IMR-90 (cell line): ENCODE measurements around the gene MPRIP. TPM values are rescaled to one million over a fixed set of nuclear protein-coding genes. Genes with fewer than 3 reads are reported as not detected.

Source experiments
- ATAC-seq: fragments of 200-7000 bp; cut with Tn5 transposase; 2 replicates; pipeline ENCODE4 v1.9.1; 2020; ENCODE audit warnings: low read depth, mild to moderate bottlenecking, moderate library complexity
- BruUV-seq: library from RNA; stranded (reverse); fragments of 400-500 nt; replicated peaks from 2 replicates; lab custom pipeline; 2021; lab: Mats Ljungman, UMichigan
- CTCF ChIA-PET: fragments of 300-600 bp; formaldehyde crosslinking; extraction: SDS; loops from one replicate; lab custom pipeline; 2021; ENCODE audit warnings: antibody characterized with exemption; lab: Yijun Ruan, JAX
- POLR2A ChIA-PET: fragments of 300-600 bp; sonication (Branson Sonifier 250); formaldehyde crosslinking; loops from one replicate; lab custom pipeline; 2022; ENCODE audit warnings: antibody characterized with exemption; ENCODE audit not compliant: unreplicated experiment; lab: Charles Lee
- DNase-seq: peaks from one replicate; pipeline ENCODE4 v3.0.0; 2013
- H2AFZ ChIP-seq: replicated peaks from 2 replicates; pipeline ENCODE3; 2013; ENCODE audit warnings: low read length, mild to moderate bottlenecking; ENCODE audit not compliant: poor library complexity
- H2AK5ac ChIP-seq: 2 replicates; pipeline ENCODE4 v1.6.1; 2013; ENCODE audit warnings: low read depth, low read length, inconsistent platforms
- H2AK9ac ChIP-seq: replicated peaks from 2 replicates; pipeline ENCODE3; 2013; ENCODE audit warnings: mild to moderate bottlenecking, low read depth, low read length, moderate library complexity; ENCODE audit not compliant: poor library complexity
- H2BK120ac ChIP-seq: 2 replicates; pipeline ENCODE4 v1.6.1; 2013; ENCODE audit warnings: low read depth, low read length, inconsistent platforms
- H2BK15ac ChIP-seq: 3 replicates; pipeline ENCODE4 v1.6.1; 2013; ENCODE audit warnings: low read depth, low read length, inconsistent platforms
- H2BK20ac ChIP-seq: 2 replicates; pipeline ENCODE4 v1.6.1; 2013; ENCODE audit warnings: low read depth, mild to moderate bottlenecking, inconsistent platforms, low read length, moderate library complexity
- H2BK5ac ChIP-seq: 2 replicates; pipeline ENCODE4 v1.6.1; 2013; ENCODE audit warnings: mild to moderate bottlenecking, low read depth, low read length, inconsistent platforms; ENCODE audit not compliant: poor library complexity, severe bottlenecking
- H3K14ac ChIP-seq: replicated peaks from 2 replicates; pipeline ENCODE4 v1.6.1; 2013; ENCODE audit warnings: low read depth, low read length, inconsistent platforms
- H3K18ac ChIP-seq: 2 replicates; pipeline ENCODE4 v1.6.1; 2013; ENCODE audit warnings: low read depth, low read length, control low read depth
- H3K23ac ChIP-seq: 2 replicates; pipeline ENCODE4 v1.6.1; 2013; ENCODE audit warnings: low read depth, low read length, inconsistent platforms
- H3K27ac ChIP-seq: 2 replicates; pipeline ENCODE4 v1.5.1; 2013; ENCODE audit warnings: mild to moderate bottlenecking, control low read depth, low read length; ENCODE audit not compliant: insufficient read depth
- H3K27me3 ChIP-seq: 2 replicates; pipeline ENCODE4 v1.6.1; 2013; ENCODE audit warnings: low read length; ENCODE audit not compliant: control insufficient read depth, insufficient read depth
- H3K36me3 ChIP-seq: 2 replicates; pipeline ENCODE4 v1.6.1; 2013; ENCODE audit warnings: low read length, mixed read lengths; ENCODE audit not compliant: control insufficient read depth, insufficient read depth
- H3K4ac ChIP-seq: 2 replicates; pipeline ENCODE4 v1.6.1; 2013; ENCODE audit warnings: low read depth, low read length, inconsistent platforms
- H3K4me1 ChIP-seq: 2 replicates; pipeline ENCODE4 v1.6.1; 2013; ENCODE audit warnings: low read length, mixed read lengths; ENCODE audit not compliant: control insufficient read depth, insufficient read depth
- H3K4me2 ChIP-seq: 2 replicates; pipeline ENCODE4 v1.6.1; 2013; ENCODE audit warnings: low read depth, mild to moderate bottlenecking, control low read depth, low read length, moderate library complexity
- H3K4me3 ChIP-seq: 2 replicates; pipeline ENCODE4 v1.5.1; 2013; ENCODE audit warnings: low read depth, mild to moderate bottlenecking, control low read depth, low read length, moderate library complexity; ENCODE audit not compliant: insufficient read depth
- H3K56ac ChIP-seq: 2 replicates; pipeline ENCODE4 v1.6.1; 2013; ENCODE audit warnings: low read length, inconsistent platforms; ENCODE audit not compliant: insufficient read depth; ENCODE audit errors: extremely low read depth
- H3K79me1 ChIP-seq, 2 experiments: 2 replicates each; pipeline ENCODE4 v1.6.1; 2013; ENCODE audit warnings: low read length in 2 of 2, inconsistent platforms in 1 of 2, low read depth in 1 of 2
- H3K9ac ChIP-seq: 2 replicates; pipeline ENCODE4 v1.6.1; 2013; ENCODE audit warnings: low read depth, low read length, control low read depth
- H3K9me1 ChIP-seq: 2 replicates; pipeline ENCODE4 v1.6.1; 2013; ENCODE audit warnings: low read length, inconsistent platforms; ENCODE audit not compliant: insufficient read depth
- H3K9me3 ChIP-seq: 2 replicates; pipeline ENCODE4 v1.6.1; 2013; ENCODE audit warnings: low read length; ENCODE audit not compliant: control insufficient read depth, insufficient read depth
- H4K20me1 ChIP-seq: 2 replicates; pipeline ENCODE4 v1.6.1; 2013; ENCODE audit warnings: low read length, inconsistent platforms; ENCODE audit not compliant: insufficient read depth
- H4K5ac ChIP-seq: 2 replicates; pipeline ENCODE4 v1.6.1; 2013; ENCODE audit warnings: mild to moderate bottlenecking, low read depth, low read length, control low read depth
- H4K8ac ChIP-seq, 2 experiments: 2 replicates each; pipeline ENCODE4 v1.6.1; 2013; ENCODE audit warnings: low read depth in 2 of 2, low read length in 2 of 2, control low read depth in 1 of 2, inconsistent platforms in 1 of 2
- H4K91ac ChIP-seq: 2 replicates; pipeline ENCODE4 v1.6.1; 2013; ENCODE audit warnings: low read depth, low read length, inconsistent platforms; ENCODE audit not compliant: insufficient read depth
- BHLHE40 ChIP-seq: fragments of 150-350 bp; IDR thresholded peaks from 2 replicates; pipeline ENCODE4 v1.6.1; 2016; ENCODE audit warnings: mild to moderate bottlenecking, low read depth, low read length
- CEBPB ChIP-seq: IDR thresholded peaks from 2 replicates; pipeline ENCODE4 v1.6.1; 2012; ENCODE audit warnings: low read depth, low read length, improper control_type of control experiment
- CTCF ChIP-seq: conservative IDR thresholded peaks from 2 replicates; pipeline ENCODE4 v1.5.1; 2012; ENCODE audit warnings: mild to moderate bottlenecking, low read depth, low read length, improper control_type of control experiment
- FOS ChIP-seq: fragments of 150-350 bp; IDR thresholded peaks from 2 replicates; pipeline ENCODE4 v1.6.1; 2016; ENCODE audit warnings: low read depth, low read length
- MAFK ChIP-seq: IDR thresholded peaks from 2 replicates; pipeline ENCODE4 v1.6.1; 2012; ENCODE audit warnings: low read depth, low read length, improper control_type of control experiment
- POLR2A ChIP-seq: IDR thresholded peaks from 2 replicates; pipeline ENCODE4 v1.6.1; 2012; ENCODE audit warnings: mild to moderate bottlenecking, low read depth, low read length
- RAD21 ChIP-seq: IDR thresholded peaks from 2 replicates; pipeline ENCODE4 v1.6.1; 2012; ENCODE audit warnings: low read length, improper control_type of control experiment
- RCOR1 ChIP-seq: IDR thresholded peaks from 2 replicates; pipeline ENCODE4 v1.6.1; 2012; ENCODE audit warnings: mild to moderate bottlenecking, low read length, improper control_type of control experiment; ENCODE audit not compliant: insufficient replicate concordance
- SMC3 ChIP-seq: fragments of 150-350 bp; IDR thresholded peaks from 2 replicates; pipeline ENCODE4 v1.6.1; 2016; ENCODE audit warnings: low read depth, mild to moderate bottlenecking, antibody characterized with exemption, low read length, moderate library complexity
- USF2 ChIP-seq: fragments of 150-350 bp; IDR thresholded peaks from 2 replicates; pipeline ENCODE4 v1.6.1; 2017; ENCODE audit warnings: mild to moderate bottlenecking, antibody characterized with exemption, low read length, low read depth
- WGBS, 2 experiments: methylation state at CpG; one replicate each; pipeline versions ENCODE4 v1.1.5 to v1.1.7; 2013; ENCODE audit warnings: missing lambda C conversion rate in 2 of 2; ENCODE audit not compliant: insufficient read length in 1 of 2; ENCODE audit errors: extremely low coverage in 2 of 2; 5-methylcytosine and 5-hydroxymethylcytosine counted together
- dilution Hi-C: fragments of 300-500 bp; cut with HindIII; formaldehyde crosslinking; loops from one replicate; pipeline ENCODE4 v1.14.3; 2018; ENCODE audit warnings: low sequenced_read_pairs; ENCODE audit not compliant: unreplicated experiment
- in situ Hi-C: fragments of 300-500 bp; cut with MboI; formaldehyde crosslinking; loops from 3 replicates; pipeline ENCODE4 v1.14.3; 2019; ENCODE audit warnings: low sequenced_read_pairs, inconsistent platforms, mixed read lengths
- intact Hi-C: fragments of 100-400 bp; cut with micrococcal nuclease; formaldehyde crosslinking; loops from 2 replicates; pipeline ENCODE4 v1.10.0; 2022
- polyA plus RNA-seq, 3 experiments: library from polyadenylated mRNA; depleted of rRNA; stranded (reverse); fragments of >200 nt; gene quantifications; 2 replicates each; pipeline ENCODE4 v1.2.3, GENCODE V29; 2012; ENCODE audit warnings: low replicate concordance in 1 of 3
- total RNA-seq: library from RNA; depleted of rRNA; stranded (reverse); fragments of >200 nt; gene quantifications from 2 replicates; pipeline ENCODE4 v1.2.3, GENCODE V29; 2012

Gene MPRIP
- total and polyA plus RNA-seq, 2 of the 4 experiments (the other 2 are of a cell fraction), result 111 to 149 TPM

GRCh38 chr17:17228521-17229279, 186.4 kb downstream of the MPRIP start:
- H3K4me3 ChIP-seq, result no peak overlapping the region
- H3K4ac ChIP-seq, result no peak overlapping the region
- peaks cover 9 to 60% of the 10 kb centered on the region in 2 experiments for H3K79me1 ChIP-seq
- H4K8ac ChIP-seq, result no peak overlapping the region
- no peak overlapping the region for H3K27ac ChIP-seq
- dilution Hi-C loops (no loop called here), in situ Hi-C loops (no loop called here), intact Hi-C loops (no loop called here)
- TF ChIP-seq CTCF, result no peak
- TF ChIP-seq BHLHE40, result no peak
- no peak for TF ChIP-seq CEBPB
- no peak for TF ChIP-seq SMC3
- TF ChIP-seq FOS, result no peak
- TF ChIP-seq RCOR1, result no peak
- TF ChIP-seq USF2, result no peak
- no peak for TF ChIP-seq MAFK
- TF ChIP-seq RAD21, result no peak
- TF ChIP-seq POLR2A, result no peak
- WGBS, 2 experiments, result 99% methylated on average over 11 of the region's 17 CpGs; no CpG with 5 or more reads in 1 of the 2 experiments
- H2BK20ac ChIP-seq, result no peak overlapping the region
- DNase-seq, result no peak
- H3K4me2 ChIP-seq, result no peak overlapping the region
- no peaks in the 10 kb centered on the region for H3K27me3 ChIP-seq
- peaks cover 78% of the 10 kb centered on the region for H3K36me3 ChIP-seq
- H4K91ac ChIP-seq, result no peak overlapping the region
- no peak overlapping the region for H3K14ac ChIP-seq
- no peak overlapping the region for H3K56ac ChIP-seq
- no peak overlapping the region for H2AK9ac ChIP-seq
- POLR2A ChIA-PET, result no interaction called here
- no peak overlapping the region for H3K9ac ChIP-seq
- H2AK5ac ChIP-seq, result no peak overlapping the region
- CTCF ChIA-PET, result no interaction called here
- BruUV-seq, result no TSS peak
- H4K20me1 ChIP-seq, result peaks cover 46% of the 10 kb centered on the region
- H2AFZ ChIP-seq, result no peak overlapping the region
- no peak overlapping the region for H3K23ac ChIP-seq
- no peak overlapping the region for H2BK15ac ChIP-seq
- no peaks in the 10 kb centered on the region for H3K9me1 ChIP-seq
- no peaks in the 10 kb centered on the region for H3K4me1 ChIP-seq
- no peak overlapping the region for H2BK5ac ChIP-seq
- H4K5ac ChIP-seq, result no peak overlapping the region
- H3K9me3 ChIP-seq, result no peaks in the 10 kb centered on the region
- ATAC-seq, result no peak
- no peak overlapping the region for H3K18ac ChIP-seq
- no peak overlapping the region for H2BK120ac ChIP-seq
